GM21423 (cell line): Measurements from ENCODE around the gene OLFML2B.

ENCODE experiments used
- ATAC-seq: cut with Tn5 transposase; IDR thresholded peaks from one replicate; pipeline ENCODE4 v1.9.1; 2021; ENCODE audit warnings: mild to moderate bottlenecking, moderate library complexity; ENCODE audit not compliant: unreplicated experiment

Gene OLFML2B

GRCh38 chr1:161948435-161948834, 75.2 kb downstream of the OLFML2B start:
- no peak for ATAC-seq

- no peak for ATAC-seq
These were observed 77.3 kb downstream of the OLFML2B start for GRCh38 chr1:161946071-161946987.

GRCh38 chr1:161945306-161946060, 78.2 kb downstream of the OLFML2B start:
- no peak for ATAC-seq

GRCh38 chr1:161944381-161944780, 79.3 kb downstream of the OLFML2B start:
- no peak for ATAC-seq

- no peak for ATAC-seq
These were observed 79.9 kb downstream of the OLFML2B start for GRCh38 chr1:161943737-161944136.

GRCh38 chr1:161941726-161942436, 81.8 kb downstream of the OLFML2B start:
- no peak for ATAC-seq

- ATAC-seq, result no peak
These were observed 82.6 kb downstream of the OLFML2B start for GRCh38 chr1:161940866-161941591.

GRCh38 chr1:161936786-161937185, 86.9 kb downstream of the OLFML2B start:
- ATAC-seq, result no peak

- ATAC-seq, result no peak
These were observed 88.4 kb downstream of the OLFML2B start for GRCh38 chr1:161935264-161935663.

GRCh38 chr1:161933592-161934588, 89.8 kb downstream of the OLFML2B start:
- peak; percentile 82 for ATAC-seq
